IPS-18a (cell line): ENCODE results near the gene OR2T8.
"Not testable (repeated sequence)": the region's sequence is repeated elsewhere in the genome, so short reads cannot be mapped to it uniquely, and the experiment has no call there.

ENCODE experiments used
- H3K27ac ChIP-seq: one replicate; pipeline ENCODE4 v1.5.1; 2013; ENCODE audit warnings: low read length
- H3K27me3 ChIP-seq: one replicate; pipeline ENCODE4 v1.6.1; 2013; ENCODE audit warnings: mild to moderate bottlenecking, low read length; ENCODE audit not compliant: control insufficient read depth, insufficient read depth
- H3K36me3 ChIP-seq: one replicate; pipeline ENCODE4 v1.6.1; 2013; ENCODE audit warnings: low read depth, low read length; ENCODE audit not compliant: control insufficient read depth
- H3K4me1 ChIP-seq: one replicate; pipeline ENCODE4 v1.6.1; 2013; ENCODE audit warnings: low read depth, low read length; ENCODE audit not compliant: control insufficient read depth
- H3K4me3 ChIP-seq: one replicate; pipeline ENCODE4 v1.5.1; 2013; ENCODE audit warnings: low read length
- H3K9ac ChIP-seq: one replicate; pipeline ENCODE4 v1.6.1; 2013; ENCODE audit warnings: mild to moderate bottlenecking, low read length, moderate library complexity
- H3K9me3 ChIP-seq: one replicate; pipeline ENCODE4 v1.6.1; 2013; ENCODE audit warnings: low read depth, low read length; ENCODE audit not compliant: control insufficient read depth

The OR2T8 gene

DNA sequence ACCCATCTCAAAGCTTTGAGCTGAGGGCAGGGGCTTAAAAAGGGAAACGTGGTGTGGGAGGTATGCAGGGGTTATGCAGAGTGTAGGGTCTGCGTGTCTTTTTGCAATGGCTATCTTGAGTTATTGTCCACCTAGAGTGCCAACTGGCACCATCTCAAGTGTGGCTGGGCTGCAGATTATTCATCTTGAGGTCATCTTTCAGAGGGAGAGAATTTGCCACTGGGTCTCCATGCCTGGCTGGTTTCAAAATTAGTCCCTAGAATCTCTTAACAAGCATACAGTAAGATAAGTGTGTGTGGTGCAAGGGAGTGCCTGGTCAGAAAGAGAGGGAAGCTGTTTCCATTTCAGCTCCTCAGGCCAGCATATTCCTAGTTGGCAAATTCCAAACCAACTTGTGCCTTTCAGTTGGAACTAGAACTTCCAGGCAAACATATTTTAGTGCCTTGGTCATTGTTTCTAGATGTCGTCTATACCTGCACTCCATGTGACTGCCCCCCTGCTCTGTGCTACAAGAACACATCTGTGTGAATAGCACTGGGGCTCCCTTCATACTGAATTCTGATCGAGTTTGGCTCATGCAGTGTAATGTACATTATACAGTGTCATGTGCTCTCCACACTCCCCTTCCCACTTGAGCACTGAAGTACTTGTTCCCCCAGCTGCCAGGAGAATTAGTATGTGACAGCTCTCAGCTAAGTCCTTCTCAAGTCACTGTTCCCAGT is 5.0 kb upstream of the OR2T8 start:
- H3K36me3 ChIP-seq, result no peaks in the 10 kb centered on the region
- no peaks in the 10 kb centered on the region for H3K27me3 ChIP-seq

DNA sequence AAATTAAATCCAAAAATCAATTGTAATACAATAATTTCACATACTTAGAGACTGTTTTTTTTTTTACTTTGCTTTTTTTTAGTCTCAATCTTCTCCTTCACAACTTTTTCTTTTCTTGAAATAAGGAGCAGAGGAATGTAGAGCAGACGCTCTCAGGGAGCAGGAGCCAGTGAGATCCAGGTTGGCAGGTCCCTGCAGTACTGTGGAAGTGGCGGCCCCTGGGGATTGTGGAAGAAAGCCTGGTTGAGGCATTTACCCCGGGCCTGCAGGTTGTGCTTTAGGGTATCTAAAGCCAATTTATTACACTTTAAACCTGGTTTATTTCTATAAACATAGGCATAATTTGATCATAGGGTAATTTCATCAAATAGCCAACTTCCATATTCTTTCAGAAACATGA is 3.9 kb downstream of the OR2T8 start:
- Histone ChIP-seq H3K4me3 (no peak overlapping the region), H3K9ac (no peak overlapping the region), H3K4me1 (no peaks in the 10 kb centered on the region), H3K9me3 (peaks cover 39% of the 10 kb centered on the region), H3K27ac (no peak overlapping the region), H3K36me3 (no peaks in the 10 kb centered on the region), H3K27me3 (no peaks in the 10 kb centered on the region)

More for the DNA sequence above, 5.0 kb upstream of the OR2T8 start:
- Histone ChIP-seq H3K9me3 (peaks cover 42% of the 10 kb centered on the region), H3K4me3 (no peak overlapping the region), H3K4me1 (no peaks in the 10 kb centered on the region), H3K27ac (no peak overlapping the region), H3K9ac (no peak overlapping the region)

DNA sequence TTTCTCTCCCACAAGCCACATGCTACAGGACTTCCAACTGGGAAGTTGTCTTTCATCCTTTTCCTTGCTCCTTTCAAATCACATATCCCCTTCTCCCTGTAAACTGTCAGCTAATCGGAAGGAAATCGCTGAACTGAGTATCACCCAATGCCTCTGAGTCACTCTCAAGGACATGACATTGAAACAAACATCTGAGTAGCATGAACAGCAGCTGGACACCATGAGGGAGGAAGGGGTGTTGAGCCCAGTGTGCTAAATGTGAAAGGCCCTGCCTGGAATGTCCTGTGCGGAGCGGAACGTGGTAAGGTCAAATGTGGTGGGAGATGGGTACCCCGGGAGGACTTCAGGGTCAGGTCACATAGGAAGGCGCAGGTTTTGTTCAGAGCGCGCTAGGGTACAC is 4.8 kb downstream of the OR2T8 start, which contains the start of gene OR2AJ1:
TSS of gene OR2AJ1 (plus strand) at position 22 of the 400 bp plus-strand sequence. CDS start 8,880 bp downstream, outside the sequence.
- no peaks in the 10 kb centered on the region for H3K27me3 ChIP-seq
- H3K4me3 ChIP-seq, result no peak within 1 kb of the TSS
- no peak within 1 kb of the TSS for H3K27ac ChIP-seq
- H3K9me3 ChIP-seq, result peaks cover 36% of the 10 kb centered on the region
- H3K9ac ChIP-seq, result no peak within 1 kb of the TSS
- H3K4me1 ChIP-seq, result no peaks in the 10 kb centered on the region
- no peaks in the 10 kb centered on the region for H3K36me3 ChIP-seq

DNA sequence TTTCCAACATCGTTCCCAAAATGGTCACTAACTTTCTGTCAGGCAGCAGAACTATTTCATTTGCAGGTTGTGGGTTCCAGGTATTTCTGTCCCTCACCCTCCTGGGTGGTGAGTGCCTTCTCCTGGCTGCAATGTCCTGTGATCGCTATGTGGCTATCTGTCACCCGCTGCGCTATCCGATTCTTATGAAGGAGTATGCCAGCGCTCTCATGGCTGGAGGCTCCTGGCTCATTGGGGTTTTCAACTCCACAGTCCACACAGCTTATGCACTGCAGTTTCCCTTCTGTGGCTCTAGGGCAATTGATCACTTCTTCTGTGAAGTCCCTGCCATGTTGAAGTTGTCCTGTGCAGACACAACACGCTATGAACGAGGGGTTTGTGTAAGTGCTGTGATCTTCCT is 13.9 kb downstream of the OR2T8 start:
- Histone ChIP-seq H3K27ac (no peak overlapping the region), H3K4me3 (no peak overlapping the region), H3K9me3 (peaks cover 33% of the 10 kb centered on the region), H3K27me3 (no peaks in the 10 kb centered on the region), H3K36me3 (no peaks in the 10 kb centered on the region), H3K9ac (no peak overlapping the region), H3K4me1 (no peaks in the 10 kb centered on the region)

GRCh38 chr1:247935781-247936180 is 15.7 kb downstream of the OR2T8 start:
- H3K4me1 ChIP-seq, result no peaks in the 10 kb centered on the region
- no peaks in the 10 kb centered on the region for H3K27me3 ChIP-seq
- H3K9ac ChIP-seq, result no peak overlapping the region
- H3K4me3 ChIP-seq, result no peak overlapping the region
- no peak overlapping the region for H3K27ac ChIP-seq
- H3K9me3 ChIP-seq, result peaks cover 36% of the 10 kb centered on the region
- H3K36me3 ChIP-seq, result no peaks in the 10 kb centered on the region

DNA sequence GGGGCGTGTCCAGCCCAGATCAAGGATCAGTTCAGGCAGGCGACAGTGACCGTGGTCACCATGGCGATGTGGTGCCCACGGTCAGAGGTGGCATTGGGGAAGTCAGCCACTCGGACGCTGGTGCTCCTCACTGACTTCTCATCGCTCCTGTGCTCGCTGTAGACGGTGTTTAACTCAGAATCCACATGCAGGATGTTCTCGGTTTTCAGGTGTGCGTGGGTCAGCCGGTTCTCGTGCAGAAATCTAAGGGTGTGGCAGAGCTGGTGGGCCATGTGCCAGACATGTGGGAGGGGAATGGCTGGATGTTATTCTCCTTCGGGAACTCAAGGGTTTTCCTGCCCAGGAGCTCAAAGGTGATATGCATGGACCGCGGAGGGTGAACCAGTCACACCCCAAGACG is 16.4 kb downstream of the OR2T8 start:
- H3K4me1 ChIP-seq, result no peaks in the 10 kb centered on the region
- no peak overlapping the region for H3K4me3 ChIP-seq
- H3K27ac ChIP-seq, result no peak overlapping the region
- no peaks in the 10 kb centered on the region for H3K36me3 ChIP-seq
- H3K9ac ChIP-seq, result no peak overlapping the region
- H3K27me3 ChIP-seq, result no peaks in the 10 kb centered on the region
- H3K9me3 ChIP-seq, result peaks cover 36% of the 10 kb centered on the region

- peak overlapping the region; percentile 62 for H3K4me3 ChIP-seq
- H3K9ac ChIP-seq, result not testable (repeated sequence)
Observed at GRCh38 chr1:247936965-247937734, 17.1 kb downstream of the OR2T8 start.

DNA sequence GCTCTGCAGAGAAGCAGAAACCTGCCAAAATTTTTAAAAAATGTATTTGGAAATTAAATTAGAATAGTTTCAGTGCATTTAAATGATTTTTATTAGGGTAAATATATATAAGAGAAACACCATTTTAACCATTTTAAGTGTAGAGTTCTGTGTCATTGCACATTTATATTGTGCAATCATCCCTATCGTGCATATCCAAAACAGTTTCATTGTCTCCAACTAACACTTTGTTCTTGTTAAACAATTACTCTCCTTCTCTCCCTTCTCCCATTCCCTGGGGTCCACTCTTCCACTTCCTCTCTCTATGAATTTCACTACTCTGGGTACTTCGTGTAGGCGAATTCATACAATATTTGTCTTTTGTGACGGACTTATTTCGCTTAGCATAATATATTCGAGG is 22.6 kb downstream of the OR2T8 start:
- Histone ChIP-seq H3K27me3 (no peaks in the 10 kb centered on the region), H3K27ac (no peak overlapping the region), H3K9me3 (peaks cover 50% of the 10 kb centered on the region), H3K36me3 (no peaks in the 10 kb centered on the region), H3K9ac (no peak overlapping the region), H3K4me3 (no peak overlapping the region), H3K4me1 (no peaks in the 10 kb centered on the region)

More at GRCh38 chr1:247936965-247937734, 17.1 kb downstream of the OR2T8 start:
- not testable (repeated sequence) for H3K4me1 ChIP-seq, H3K27ac ChIP-seq, H3K27me3 ChIP-seq, H3K36me3 ChIP-seq
- peaks cover 35% of the 10 kb centered on the region for H3K9me3 ChIP-seq

DNA sequence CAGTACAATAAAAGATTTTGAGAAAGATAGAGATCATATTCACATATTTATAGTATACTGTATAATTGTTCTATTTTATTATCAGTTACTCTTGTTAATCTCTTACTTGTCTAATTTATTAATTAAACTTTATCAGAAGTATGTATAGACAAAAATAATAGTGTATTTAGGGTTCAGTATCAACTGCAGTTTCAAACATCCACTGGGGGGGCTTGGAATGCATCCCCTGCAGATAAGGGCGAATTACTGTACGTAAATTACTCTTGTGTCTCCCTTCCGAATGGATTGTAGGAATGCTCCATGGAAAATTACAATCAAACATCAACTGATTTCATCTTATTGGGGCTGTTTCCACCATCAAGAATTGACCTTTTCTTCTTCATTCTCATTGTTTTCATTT is 28.5 kb downstream of the OR2T8 start, which contains the start of gene OR2L8:
TSS of gene OR2L8 (plus strand) at position 301 of the 400 bp plus-strand sequence. CDS start at position 301, 0 bp downstream.
- Histone ChIP-seq H3K4me3 (no peak within 1 kb of the TSS), H3K9me3 (peaks cover 63% of the 10 kb centered on the region), H3K4me1 (no peaks in the 10 kb centered on the region), H3K27me3 (no peaks in the 10 kb centered on the region), H3K27ac (no peak within 1 kb of the TSS), H3K36me3 (no peaks in the 10 kb centered on the region), H3K9ac (no peak within 1 kb of the TSS)

DNA sequence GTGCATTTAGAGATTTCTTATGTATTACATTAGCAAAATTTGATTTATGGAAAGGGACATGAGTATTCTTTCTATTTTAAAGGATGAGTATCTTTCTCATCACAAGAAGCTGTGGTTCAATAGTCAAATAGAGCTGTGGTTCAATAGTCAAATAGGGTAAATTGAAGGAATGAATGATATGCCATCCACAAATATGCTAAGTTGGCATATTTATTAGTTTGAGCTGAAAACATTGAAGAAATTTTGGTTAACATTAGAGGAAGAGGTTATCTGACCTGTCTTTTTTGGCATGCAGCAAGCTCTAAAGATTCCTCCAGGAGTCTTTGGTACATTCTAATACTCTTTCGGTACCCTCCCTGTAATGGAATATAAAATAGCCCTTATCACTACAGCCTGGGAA is 33.4 kb downstream of the OR2T8 start:
- Histone ChIP-seq H3K4me3 (no peak overlapping the region), H3K27me3 (no peaks in the 10 kb centered on the region), H3K27ac (no peak overlapping the region), H3K9ac (no peak overlapping the region), H3K4me1 (no peaks in the 10 kb centered on the region), H3K36me3 (no peaks in the 10 kb centered on the region), H3K9me3 (peaks cover 43% of the 10 kb centered on the region)

GRCh38 chr1:247961791-247962190 is 41.7 kb downstream of the OR2T8 start:
- H3K9me3 ChIP-seq, result peaks cover 39% of the 10 kb centered on the region
- H3K27ac ChIP-seq, result no peak overlapping the region

More at GRCh38 chr1:247961791-247962190, 41.7 kb downstream of the OR2T8 start:
- Histone ChIP-seq H3K9ac (no peak overlapping the region), H3K4me1 (no peaks in the 10 kb centered on the region), H3K4me3 (no peak overlapping the region), H3K27me3 (no peaks in the 10 kb centered on the region), H3K36me3 (no peaks in the 10 kb centered on the region)
